Stimulated activated CD4-positive, alpha-beta T cell treated with anti-CD3 and anti-CD28 coated beads, Interleukin-1b, Interleukin-23, amount 100 ng/mL, for 4 hours (primary cell): ENCODE results near the gene ECE1.

Experiments
- DNase-seq, 2 donors: peaks; one replicate each; pipeline ENCODE4 v3.0.0-alpha.2; 2020; ENCODE audit warnings: low read depth in 2 of 2

ECE1 gene

DNA sequence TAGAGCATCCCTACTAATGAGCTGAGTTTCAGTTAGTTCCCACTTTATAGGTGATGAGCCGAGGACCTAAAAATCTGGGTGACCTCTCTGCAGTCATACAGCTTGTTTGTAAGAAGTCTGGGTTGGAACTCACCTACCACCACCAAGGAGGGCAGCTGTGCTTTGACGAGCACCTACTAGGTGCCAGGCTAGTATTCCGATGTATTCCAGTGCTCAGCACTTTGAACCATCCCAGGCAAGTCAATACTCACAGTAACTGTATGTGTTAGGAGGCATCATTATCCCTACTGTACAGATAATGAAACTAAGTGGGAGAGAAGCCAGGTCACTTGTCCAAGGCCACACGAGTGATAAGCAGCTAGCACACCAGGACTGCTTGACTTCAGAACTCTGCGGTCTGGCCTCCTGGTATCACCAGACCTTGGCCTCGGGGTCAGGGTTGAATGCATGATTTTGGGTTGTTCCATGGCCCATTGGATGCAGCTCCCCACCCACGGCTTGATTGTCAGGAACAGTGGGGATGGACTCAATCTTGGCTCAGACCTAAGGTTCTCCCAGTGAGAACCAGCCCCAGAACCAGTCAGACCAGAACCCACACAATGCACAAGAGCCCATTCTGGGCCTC is 20.7 kb downstream of the ECE1 start:
- DNase-seq = no peak

DNA sequence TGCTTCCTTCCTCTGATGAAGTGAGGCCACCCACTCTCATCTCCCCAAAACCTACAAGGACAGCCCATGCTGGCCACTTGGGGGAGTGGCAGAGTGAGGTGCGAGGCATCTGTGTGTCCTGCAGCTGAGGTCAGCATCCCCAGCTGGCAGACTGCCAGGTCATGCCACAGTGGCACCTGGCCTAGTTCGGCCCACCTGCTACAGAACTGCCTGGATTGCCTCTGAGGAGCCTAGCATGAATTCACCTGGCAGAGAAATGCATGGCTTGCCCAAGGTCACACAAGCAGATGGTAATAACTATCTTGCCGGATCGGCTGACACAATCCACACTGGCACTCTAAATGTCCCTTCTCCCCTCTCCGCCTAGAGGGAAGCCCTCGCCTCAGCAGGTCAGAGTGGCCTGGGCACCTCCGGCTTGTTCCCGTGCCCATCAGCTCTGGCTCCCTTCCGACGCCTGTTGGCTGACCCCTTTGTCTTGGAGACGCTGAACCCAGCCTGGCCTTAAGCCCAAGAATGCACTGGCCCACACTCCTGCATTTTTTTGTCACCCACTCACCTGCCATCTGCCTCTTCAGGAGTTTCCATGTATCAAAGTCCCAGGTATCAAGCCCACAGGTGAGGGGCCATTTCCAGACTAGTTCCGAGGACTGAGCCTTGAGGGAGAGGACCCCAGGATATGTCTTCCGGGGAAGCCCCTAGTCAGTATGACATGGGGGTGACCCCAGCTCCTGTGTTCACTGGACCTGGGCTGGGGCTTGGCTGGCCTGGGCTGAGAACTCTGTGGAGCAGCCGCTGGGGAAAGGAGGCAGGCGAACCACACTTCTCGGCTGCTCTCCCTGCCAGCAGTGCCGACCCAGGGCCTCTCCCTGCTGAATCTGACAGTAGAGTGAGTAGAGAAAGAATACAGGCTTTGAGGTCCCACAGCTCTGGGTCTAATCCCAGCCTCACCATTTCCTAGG is 21.7 kb downstream of the ECE1 start:
- no peak for DNase-seq

DNA sequence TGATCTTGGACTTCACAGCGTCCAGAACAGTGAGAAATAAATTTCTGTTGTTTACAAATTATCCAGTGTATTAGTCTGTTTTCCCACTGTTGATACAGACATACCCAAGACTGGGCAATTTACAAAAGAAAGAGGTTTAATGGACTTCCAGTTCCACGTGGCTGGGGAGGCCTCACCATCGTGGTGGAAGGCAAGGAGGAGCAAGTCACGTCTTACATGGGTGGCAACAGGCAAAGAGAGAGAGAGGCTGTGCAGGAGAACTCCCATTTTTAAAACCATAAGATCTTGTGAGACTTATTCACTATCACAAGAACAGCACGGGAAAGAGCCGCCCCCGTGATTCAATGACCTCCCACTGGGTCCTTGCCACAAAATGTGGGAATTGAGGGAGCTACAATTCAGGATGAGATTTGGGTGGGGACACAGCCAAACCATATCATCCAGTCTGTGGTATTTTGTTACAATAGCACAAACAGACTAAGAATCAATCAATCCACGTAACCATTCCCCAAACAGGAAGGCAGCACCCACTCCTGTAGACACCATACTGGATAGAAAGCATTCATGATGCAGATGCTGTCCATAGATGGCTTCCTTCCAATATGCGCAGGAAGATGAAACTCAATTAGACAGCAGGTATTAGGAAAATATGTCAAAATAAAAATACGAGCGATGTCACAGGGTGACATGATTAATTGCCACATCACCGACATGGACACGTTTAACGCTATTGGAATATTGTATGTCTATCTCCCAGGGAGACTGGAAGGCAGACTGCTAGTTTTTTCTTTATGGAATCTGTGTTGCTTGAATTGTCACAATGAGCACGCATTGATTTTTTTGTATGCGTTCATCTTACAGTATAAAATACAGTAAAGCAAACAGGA is 22.8 kb downstream of the ECE1 start:
- DNase-seq = no peak

DNA sequence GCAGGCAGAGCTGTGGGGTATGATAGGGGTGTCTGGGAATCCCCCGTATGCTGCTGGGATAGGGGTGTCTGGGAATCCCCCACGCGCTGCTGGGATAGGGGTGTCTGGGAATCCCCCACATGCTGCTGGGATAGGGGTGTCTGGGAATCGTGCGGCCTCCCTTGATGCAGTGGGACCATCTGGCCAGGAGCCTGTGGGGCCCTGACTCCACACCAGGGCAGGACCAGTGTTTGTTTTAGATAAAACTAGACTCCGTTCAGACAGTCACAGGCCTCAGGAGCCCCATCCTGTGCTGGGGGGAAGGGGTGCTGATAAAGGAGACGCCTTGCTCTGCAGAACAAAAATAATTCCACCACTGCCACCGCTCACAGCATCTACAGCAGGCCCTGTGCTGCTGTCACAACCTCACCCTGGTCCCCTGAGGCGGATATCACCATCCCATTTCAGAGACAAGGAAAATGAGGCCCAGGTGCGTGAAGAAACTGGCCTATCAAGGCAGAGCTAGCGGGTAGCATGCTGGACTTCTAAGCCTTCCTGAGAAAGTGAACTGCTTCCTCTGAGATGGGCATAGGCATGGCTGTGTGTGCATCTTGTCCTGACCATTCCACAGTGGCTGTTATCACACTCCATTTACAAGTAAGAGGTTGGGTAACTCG is 24.0 kb downstream of the ECE1 start:
- no peak for DNase-seq

DNA sequence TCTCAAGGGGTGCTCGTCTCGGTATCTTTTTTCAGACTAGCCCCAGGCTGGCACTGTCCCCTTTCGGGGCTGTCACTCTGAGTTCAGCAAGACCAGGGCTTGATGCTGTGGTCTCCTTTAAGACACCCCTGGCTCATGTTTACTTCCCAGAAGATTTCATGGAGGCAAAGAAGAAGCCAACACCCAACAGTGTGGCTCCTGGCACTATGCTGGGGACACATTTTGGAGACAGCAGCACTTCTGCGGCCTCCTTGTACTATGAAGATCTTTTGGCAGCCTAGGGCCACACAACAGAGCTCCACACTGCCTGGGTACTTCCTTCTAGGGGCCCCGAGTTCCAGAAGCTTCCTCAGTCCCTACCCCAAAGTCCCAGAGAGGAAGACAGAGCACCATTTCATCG is 24.6 kb downstream of the ECE1 start:
- no peak for DNase-seq

DNA sequence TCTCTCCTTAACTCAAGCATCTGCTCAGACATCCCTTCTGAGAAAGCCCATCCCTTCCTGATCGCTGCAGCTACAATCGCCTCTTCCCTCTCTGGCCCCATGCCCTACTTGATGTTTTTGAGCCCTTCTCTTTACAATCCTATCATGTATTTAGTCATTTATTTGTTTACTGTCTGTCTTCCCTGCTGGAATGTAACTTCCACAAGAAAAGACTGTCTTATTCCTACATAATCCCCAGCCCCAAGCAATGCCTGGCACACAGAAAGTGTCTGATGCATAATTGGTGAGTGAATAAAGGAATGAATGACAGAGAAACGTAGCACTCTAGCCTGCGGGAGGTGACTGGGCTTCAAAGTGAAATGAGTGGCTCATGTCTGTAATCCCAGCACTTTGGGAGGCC is 25.4 kb downstream of the ECE1 start:
- no peak for DNase-seq

DNA sequence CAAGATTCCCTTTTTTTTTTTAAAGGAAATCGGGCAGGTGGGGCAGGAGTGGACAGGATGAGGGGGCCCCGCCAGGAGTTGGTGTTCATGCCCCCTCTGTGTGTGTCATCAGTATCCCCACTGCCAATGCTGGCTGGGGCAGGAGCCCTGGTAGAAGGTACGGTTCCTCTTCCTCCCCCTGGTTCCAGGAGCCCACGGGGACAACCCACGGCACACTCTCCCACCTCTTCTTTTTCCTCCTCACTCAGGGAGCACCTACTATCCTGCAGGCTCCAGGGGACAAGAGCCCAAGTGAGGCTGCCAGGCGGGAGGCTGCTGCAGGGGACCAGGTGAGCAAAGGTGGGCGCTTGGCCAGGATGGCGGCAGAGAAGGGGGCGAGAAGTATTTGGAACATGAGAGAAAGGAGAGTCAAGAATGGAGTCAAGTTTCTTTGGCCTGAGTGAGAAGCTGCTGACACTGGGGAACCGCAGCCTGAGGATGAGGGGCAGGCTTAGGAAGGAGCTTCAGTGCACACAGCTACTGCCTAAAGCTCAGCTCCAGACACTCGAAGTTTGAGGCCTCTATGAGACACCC is 26.5 kb downstream of the ECE1 start:
- DNase-seq = no peak

DNA sequence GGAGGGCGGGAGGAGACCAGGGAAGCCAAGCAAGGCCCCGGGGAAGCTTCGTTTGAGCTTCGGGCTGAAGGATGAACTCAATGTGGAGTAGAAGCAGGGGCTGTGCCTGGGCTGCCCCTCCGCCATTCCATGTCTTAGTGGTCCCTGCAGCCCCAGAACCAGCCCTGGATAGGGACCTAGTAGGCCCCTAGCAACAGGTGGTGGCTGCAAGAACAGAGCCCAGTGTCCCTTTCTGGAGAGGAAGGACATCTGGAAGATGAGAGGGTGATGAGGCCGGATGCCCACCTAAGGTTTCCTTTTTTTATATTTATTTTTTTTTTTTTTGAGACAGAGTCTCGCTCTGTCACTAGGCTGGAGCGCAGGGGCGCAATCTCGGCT is 27.2 kb downstream of the ECE1 start:
- DNase-seq = no peak

DNA sequence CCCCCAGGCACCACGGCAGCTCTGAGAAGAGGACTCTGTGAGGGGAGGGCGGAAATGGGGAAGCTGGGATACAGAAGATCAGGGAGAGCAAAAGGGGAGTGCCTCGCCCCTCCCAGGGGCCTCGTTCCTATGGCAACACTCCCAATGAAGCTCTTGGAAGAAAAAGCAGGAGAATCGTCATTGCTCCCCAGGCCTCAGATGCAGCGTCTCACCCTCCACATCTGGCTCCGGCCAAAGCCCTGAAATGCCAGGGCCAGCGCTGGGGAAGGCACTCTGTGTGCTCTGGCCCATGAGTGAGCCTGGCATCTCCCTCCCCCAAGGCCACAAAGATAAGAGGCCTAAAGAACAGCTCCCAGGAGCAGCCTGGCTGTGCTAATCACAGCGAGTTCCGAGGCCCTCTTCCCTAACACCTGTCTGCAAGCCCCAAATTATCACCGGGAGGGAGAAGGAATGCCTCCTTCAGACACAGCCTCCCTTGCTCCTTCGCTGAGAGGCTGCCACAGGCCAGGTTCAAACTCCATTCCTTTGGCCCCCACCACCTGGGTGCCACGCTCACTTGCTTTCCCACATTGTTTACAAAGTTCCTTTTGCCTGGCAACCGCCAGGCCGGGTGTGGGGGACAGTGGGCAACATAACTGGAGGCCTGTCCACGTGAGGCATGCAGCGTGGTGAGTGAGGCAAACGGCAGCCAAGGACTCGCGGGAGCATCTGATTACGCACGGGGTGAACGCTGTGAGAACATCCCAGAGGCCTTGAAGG is 27.8 kb downstream of the ECE1 start:
- DNase-seq = no peak

DNA sequence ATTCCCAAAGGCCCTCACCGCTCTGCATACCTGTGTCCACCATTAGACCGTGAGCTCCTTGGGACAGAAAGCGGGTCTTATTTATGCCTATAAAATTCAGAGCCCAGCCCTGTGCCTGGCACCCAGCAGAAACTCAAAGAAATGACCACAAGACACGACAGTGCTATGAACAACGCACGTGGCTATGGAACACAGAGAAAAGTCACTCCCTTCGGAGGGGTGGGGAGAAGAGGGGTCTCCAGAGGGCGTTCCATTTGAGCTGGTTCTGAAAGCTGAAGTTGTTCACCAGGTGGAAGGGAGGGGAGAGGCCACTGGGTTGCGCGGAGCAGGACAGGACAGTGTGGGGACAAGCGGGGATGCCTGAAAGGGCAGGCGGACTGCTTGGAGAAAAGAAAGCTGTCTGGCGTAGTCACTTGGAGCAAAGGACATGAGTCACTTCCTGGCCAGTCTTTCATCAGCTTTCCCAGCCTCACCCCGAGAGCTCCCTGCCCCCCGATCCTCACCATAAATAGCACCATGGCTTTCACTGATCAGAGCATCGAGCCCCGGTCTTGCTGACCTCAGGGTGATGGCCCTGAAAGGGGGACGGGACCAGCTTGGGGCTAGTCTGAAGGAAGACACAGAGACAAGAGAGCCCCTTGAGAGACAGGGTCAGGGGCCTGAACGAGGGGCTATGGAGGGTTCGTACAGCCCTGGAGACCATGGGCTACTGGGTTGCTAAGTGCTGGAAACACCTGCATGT is 28.5 kb downstream of the ECE1 start:
- no peak for DNase-seq

DNA sequence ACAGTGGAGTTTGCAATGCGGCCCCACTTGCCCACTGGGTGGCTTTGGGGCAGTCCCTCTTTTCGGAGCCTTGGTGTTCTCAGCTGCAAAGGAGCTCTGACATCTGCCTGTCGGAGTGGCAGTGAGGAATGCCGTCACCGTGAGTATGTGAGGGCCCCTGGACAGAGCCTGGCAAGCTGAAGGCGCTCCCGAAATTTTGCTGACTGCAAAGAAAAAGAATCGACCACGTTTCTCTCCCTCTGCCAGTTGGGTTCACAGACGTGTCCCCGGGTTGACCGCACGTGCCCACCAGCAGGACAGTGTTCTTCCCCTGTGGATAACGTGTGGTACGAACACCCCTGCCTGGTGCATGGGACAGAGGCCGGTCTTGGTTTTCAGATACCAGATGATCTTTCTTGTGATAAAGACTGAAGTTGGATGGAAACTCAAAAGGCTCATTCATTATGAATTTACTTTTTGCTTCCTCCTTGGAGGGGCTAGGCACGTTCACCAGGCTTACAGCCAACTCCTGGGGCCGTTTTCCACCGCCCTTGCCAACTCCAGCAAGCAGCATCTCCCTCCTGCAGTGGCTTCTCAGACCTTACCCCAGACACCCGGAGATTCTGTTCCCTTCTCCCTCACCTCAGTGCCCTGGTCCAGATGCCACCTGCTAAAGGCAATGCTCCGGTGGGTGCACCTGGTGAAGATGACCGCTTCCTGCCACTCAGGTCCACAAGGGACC is 29.7 kb downstream of the ECE1 start:
- no peak for DNase-seq

DNA sequence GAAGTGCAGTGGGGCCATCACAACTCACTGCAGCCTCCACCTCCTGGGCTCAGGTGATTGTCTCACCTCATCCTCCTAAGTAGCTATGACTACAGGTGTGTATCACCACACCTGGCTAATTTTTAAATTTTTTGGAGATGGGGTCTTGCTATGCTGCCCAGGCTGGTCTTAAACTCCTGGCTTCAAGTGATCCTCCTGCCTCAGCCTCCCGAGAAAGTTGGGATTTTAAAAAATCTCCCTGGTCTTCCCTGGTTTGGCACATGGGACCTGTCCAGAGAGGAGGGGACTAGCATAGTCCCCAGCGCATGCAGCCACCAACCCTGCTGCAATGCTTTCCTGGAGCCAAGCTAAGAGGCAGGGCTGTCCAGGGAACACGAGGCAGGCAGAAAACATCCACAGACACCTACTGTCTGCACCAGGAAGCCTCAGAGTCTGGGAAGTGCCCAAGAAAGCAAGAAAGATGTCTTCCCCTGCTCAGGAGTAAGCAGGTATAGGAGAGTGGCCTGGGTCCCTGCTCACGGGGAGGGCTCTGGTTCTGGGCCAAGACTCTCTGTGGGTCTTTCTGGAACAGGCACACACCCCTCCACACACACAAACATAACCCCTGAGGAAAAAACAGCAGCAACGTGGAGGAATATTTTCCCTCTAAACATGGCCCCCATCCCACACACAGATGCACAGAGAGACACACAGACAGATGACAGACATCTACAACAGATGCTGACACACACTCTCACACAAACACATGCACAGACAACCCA is 30.8 kb downstream of the ECE1 start:
- DNase-seq = no peak

DNA sequence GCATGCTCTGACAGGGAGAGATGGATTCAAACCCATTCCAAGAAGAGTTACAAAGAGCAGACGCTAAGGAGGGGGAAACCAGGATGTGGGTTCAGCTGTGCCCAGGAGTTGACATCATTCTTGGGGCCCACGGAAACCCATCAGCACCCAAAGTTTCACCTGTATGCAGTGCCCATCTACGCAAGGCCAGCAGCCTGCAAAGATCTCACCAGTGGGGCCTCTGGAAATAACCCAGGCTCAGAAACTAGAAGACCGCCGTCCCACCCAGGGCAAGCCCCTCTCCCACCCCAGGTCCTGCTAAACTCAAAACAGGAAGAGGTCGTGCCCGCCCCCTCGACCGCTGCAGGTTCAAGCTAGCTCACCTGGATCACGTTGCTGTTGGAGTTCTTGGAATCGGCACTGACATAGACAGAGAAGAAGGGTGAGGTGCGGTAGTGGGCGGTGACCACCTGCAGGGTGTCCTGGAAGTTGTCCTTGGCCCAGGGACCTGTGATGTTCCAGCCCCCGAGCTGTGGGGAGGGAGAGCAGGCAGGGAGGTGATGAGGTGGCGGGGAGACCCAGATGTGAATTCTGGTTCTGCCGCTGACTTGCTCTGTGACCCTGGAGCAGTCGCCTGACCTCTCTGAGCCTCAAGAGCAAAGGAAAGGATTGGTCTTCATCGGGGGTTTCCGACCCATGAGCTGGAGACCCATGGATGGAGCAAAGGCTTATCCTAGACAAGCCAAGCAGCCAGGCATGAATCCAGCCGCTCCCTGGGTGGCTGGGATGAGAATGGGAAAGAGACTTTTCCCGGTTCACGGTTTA is 31.7 kb downstream of the ECE1 start:
- no peak for DNase-seq

DNA sequence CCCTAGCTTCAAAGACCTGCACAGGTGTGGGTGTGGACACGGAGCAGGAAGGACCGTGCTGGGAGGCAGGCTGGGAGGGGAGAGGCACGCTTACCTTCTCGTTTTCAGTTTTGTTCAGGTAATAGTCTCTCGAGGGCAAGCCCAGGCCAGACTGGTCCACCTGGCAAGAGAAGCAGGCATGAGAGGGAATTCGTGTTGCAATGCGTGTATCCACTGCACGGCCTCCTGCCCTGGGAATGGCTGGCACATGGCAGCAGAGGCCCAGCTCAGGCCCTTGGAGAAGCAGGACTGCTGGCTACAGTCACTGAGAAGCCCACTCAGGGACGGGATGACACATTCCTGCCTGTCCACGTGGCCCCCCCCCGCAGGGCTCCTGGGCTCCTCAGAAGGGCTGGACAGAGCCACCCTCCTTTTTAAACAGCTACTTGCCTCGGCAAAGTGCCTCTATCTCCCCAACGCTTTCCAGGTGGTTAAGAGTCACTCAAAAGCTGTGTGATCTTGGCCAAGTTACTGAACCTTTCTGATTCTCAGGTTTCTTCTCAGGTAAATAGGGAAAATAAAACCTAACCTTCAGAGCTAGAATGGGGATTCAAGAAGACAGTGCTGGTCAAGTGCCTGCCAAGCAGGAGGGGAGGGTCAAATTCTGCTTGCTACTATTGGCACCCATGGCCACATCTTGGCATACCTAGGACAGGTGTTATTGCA is 32.7 kb downstream of the ECE1 start:
- DNase-seq = no peak

DNA sequence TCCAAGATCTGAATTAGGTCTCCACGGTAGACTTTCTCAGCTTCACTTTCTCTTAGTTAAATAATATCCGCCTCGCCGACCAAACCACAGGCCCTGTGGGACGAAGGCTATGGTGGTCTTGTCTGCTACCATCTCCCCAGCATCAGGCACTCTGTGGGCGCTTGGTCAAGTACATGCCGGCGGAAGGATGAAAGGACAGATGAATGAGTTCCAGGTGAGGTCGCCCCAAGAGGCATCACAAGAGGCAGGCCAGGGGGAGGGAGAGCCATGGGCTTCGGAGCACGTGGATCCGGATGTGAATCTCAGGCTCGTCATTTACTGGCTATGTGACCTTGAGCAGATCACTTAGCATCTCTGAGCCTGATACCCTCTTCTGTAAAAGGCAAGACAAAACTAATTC is 33.5 kb downstream of the ECE1 start:
- no peak for DNase-seq

DNA sequence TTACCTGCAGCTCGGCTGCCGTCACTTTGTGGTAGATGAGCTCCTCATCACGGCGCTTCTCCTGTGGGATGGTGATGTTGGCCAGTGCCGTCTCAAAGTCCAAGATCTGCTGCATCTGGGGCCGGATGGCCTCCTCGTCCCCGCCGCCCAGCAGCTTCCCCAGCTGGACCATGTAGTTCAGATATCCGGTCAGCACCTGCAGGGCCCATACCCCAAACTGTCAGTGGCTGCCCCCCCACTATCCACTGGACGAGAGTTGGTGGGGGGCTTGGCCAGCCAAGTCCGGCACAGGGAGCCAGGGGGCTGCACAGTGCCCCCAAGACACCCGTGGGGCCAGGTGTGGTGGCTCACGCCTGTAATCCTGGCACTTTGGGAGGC is 34.3 kb downstream of the ECE1 start:
- no peak for DNase-seq

DNA sequence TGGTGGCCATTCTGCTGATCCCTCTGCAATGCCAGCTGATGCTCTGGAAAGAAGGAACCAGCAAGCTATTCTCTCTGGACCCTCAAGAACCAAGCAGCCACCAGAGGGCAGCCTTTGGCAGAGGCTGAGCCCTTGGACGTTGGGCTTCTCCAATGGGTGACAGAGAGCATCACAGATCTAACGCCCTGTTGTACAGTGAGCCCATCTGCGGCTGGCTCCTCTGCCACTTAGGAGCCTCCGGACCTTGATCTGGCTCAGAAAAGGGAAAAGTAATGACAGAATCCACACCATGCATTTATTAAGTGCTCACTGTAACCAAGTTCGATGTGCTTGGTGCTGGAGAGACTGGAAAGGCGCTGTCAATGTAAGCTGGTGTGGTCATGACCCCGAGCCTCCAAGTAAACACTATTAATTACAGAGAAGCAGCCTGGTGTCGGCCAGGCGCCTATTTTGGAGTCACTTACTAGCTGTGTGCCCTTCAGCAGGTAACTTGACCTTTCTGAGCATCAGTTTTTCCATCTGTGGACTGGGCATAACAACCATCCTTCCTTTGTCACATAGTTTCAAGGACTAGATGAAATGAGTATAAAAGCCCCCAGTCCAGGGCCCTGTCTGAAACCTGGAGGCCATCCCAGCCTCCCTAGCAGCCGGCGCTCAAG is 34.9 kb downstream of the ECE1 start:
- peak; percentile 83 for DNase-seq
